HS-5 (cell line): ENCODE measurements around the gene MATN1.

Experiments
- DNase-seq: peaks from one replicate; pipeline ENCODE4 v3.0.0-alpha.2; 2012; ENCODE audit warnings: low read depth

Gene MATN1

DNA sequence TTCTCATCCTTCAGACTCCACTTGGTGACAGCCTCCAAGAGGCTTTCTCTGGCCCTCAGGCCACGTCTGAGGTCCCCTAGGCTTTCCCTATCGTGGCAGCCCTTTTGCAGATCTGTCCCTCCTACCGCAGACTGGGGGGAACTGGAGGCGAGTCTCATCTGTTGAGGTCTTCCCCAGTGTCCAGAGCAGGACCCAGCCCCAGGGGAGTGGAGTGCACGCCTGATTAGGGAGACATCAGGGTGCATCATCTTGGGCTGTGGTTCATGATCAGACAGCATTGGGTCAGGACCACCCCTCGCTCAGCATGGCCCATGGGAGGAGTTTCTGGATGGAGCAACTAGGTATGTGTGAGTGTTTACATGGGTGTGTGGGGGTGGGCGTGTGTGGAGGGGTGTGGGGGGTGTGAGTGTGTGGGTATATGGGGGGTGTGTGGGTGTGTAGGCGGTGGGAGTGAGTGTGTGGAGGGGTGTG, 8.5 kb upstream of the MATN1 start:
- no peak for DNase-seq

GRCh38 chr1:30731109-30731805, 7.9 kb upstream of the MATN1 start:
- no peak for DNase-seq

DNA sequence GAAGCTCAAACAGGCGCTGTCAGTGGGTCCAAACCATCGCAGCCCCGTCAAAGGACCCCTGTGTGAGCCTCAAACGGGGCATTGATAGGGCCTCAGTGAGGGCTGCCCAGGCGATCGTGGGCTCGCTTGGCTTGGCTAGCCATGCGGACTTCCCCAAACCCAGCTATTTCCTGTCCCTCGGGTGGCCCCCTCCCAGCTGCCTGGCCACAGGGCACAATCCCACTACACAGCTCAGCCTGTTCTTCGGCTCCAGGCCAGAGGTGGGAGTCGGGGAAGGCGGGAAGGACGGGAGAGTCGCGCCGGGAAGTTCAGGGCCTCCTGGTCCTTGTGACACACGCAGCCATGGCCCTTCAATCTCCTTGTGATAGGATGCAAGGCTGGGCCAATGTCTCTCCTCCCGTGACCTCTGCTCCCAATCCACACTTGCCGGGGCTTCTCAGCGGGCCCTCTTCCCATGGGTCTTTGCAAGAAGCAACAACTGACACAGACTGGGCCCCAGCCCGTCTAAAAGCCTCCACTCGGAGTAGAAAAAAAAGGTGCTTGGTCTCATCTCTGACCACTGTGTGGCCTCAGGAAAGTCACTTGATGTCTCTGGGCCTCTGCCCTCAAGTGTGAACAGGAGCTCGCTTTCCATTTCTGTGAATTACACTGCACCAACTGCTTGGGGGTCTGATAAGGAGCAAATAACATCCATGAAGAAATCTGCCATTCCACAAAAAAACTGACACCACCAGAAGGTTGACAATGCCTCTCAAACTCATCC, 7.1 kb upstream of the MATN1 start:
- no peak for DNase-seq

- no peak for DNase-seq
Observed at GRCh38 chr1:30729901-30730300, 6.5 kb upstream of the MATN1 start.

DNA sequence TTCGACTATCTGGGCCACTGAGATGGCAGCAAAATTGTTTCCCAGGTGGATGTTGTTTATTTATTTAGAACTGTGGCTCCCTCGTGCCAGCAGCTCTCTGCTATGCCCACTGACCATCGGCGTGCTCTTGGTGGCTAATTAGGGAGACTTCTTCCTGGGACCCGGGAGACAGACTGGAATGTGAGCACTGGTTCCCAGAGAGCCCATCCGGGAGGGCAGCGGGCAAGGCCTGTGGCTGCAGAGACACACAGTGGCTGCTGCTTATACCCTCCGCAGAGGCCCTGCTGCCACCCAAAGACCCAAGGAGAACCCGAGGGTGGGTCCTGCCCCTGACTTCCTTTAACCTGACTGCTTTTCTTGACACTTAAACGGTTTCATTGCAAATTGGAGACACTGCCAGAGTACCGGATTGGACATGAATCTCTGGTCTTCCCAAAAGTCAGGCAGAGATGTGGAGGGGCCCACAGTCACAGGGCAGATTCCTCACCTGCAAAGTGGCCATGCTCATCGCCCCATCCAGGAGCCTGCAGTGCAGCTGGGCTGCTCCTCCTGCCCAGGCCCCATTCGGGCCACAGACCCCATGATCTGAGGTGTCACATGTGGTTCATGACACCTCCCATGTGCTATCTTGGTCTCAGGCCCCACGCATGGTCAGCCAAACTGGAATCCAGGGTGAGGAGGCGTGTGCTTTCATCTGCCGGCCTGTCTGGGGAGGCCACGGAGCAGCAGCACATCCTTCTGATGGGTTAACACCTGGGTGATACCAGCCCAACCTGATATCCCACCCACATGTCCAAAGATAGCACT, 5.7 kb upstream of the MATN1 start:
- no peak for DNase-seq

DNA sequence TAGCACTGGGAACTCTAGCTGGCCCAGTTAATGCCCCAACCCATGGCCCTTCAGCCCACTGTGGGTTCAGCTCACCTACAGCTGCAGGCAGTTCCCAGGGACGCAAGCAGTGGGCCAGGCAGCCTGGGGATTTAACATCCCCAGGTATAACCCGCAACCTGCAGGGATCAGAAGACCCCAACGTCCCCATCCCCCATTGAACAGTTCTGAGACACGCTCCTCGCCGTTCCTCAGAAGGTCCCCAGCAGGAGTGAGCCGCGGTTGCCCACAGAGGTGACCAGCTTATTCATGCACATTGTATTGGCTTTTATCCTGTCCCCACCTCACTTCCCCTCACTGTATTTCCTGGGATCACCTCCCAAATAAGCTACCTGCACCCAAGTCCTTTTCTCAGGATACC, 5.0 kb upstream of the MATN1 start:
- DNase-seq = no peak

GRCh38 chr1:30727824-30728223, 4.4 kb upstream of the MATN1 start:
- DNase-seq = no peak

DNA sequence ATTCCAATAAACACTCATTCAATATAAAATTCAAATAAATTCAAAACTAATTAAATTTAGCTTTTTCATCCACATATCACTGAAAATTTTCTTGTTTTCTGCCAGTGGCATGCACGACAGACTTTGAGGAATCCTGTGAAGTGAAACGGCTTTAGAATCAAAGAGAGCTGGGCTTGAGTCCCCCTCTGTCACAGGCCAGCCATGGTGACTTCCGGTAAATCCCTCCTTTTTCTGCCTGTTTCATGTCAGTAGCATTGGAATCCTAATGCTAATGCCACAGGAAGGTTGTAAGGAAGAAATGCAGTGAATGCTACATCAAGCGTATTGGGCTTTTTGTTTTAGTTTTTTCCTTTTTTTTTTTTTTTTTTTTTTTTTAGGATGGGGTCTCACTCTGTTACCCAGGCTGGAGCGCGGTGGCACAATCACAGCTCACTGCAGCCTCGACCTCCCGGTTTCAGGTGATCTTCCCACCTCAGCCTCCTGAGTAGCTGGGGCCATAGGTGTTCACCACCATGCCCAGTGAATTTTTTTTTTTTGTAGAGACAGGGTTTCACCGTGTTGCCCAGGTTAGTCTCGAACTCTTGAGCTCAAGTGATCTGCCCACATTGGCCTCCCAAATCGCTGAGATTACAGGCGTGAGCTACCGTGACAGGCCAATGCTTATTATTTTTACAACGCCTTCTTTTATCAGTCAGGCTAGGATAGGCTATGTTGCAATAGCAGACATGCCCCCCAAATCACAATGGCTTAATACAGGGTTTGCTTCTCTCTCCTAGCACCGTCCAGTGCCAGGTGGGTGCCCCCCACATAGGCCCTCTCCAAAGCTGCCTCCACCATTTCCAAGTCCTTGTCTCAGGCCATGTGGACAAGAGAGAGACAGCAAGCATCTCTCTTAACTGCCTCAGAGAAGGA, 3.6 kb upstream of the MATN1 start:
- no peak for DNase-seq

- no peak for DNase-seq
Observed at GRCh38 chr1:30726236-30726635, 2.9 kb upstream of the MATN1 start.

- DNase-seq = no peak
Observed at GRCh38 chr1:30725450-30726095, 2.2 kb upstream of the MATN1 start.

DNA sequence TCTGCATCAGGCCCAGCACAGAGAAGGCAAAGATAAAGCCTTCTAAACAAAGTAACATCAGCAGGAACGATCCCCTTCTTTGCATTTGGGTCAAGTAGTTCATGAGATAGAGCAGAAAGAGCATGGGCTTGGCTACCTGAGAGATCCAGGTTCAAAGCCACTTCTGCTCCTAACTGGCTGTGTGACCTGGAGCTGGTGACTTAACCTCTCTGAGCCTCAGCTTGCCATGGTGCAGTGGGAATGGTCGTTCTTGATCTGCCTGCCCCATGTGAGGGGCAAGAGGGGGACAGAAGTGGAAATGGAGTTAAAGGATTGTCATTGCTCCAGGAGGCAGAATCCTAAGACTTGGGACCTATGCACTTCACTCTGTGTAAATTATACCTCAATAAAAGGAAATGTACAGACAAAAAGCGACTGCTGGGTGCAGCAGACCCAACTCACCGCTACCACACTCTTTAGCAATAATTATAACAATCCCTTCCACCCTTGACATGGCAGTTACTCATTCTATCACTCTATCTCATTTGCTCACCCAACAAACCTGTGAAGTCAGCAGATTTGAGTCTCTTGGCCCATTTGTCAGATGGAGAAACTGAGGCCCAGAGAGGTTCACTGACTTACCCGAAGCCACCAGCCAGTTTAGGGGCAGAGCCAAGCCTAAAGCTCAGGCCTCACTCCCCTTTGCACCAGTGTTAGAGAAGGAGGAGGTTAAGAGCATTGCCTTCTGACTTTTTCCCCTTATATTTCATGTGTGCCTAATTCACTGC, 1.5 kb upstream of the MATN1 start:
- DNase-seq = no peak

DNA sequence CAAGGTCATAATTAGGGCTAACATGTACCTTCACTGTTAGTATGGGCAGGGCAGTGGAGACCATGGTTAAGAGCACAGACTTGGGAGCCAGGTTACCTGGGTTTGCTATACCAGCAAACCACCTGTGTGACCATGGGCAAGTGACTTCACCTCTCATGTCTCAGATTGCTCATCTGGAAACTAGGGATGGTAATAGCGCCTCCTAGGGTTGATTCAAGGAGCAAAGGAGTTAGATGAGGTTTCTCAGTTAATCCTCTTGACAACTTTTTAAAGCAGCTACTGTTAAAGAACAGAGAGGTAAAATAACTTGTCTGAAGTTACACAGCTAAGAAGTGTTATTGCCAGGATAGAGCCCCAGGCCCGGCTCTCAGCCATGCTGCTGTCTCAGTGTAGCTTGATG, 790 bp upstream of the MATN1 start:
- DNase-seq = no peak

- DNase-seq = no peak
Observed at GRCh38 chr1:30721812-30722537, 1.4 kb downstream of the MATN1 start.

DNA sequence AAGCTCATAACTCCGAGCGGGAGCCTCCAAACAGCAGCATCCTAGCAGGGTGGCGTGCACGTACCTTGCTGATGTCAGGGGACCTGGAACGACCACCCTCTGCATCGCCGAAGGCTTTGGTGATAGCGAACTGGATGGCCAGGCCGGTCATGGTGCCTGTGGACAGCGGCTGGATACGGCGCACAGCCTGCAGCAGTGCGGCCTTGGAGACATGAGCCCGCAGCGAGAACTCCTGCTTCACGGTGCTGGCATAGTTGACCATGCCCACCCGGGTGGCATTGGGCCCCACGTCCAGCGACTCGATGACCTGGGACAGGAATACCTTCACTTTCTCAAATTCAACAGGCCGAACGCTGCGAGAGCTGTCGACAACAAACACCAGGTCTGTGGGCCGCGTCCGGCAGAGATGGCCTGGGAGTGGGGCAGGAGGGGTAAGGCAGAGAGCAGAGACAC, 2.0 kb downstream of the MATN1 start:
- no peak for DNase-seq

DNA sequence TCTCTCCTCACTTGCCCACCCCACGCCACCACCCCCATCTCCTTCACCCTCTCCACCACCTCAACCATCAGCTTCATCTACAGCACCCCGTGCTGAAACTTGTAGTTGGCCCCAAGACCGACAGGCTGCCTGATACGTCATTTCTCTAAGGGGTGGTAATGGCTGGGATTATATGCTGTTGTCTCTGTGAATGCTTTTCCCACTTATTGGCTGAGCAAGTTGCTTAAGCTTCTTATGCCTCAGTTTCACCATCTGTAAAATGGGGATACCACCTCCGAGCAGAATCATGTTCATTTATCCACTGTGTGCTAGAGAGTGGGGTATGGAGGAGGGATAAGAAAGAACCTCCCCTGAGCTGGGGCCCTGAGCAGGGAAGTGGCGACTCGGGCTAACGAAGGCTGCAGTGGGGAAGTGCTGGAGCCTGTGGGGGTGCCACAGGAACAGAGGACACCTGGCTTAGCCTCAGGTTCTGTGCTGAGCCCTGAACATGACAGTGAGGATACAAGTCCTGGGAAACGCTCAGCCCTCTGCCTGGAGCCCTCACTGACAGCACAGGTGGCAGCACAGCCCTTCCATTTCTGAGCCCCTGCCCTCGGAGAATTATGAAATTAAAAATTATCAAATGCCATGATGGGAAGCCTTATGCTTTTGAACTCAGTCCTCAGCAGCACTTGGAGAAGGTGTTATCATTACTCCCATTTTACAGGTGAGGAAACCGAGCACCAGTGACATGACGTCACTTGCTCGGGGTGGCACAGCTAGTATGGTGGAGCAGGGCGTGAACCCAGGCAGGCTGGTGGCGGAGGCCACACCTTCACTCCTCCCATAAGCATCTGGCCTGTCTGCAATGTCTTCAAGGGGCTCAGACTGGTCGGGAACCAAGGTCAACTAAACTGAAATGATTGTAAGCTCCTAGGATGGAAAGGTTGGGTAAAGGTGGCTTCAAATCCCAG, 2.8 kb downstream of the MATN1 start:
- DNase-seq = no peak

- DNase-seq = no peak
Observed at GRCh38 chr1:30719406-30720270, 3.7 kb downstream of the MATN1 start.

- peak; percentile 81 for DNase-seq
Observed at GRCh38 chr1:30718636-30719405, 4.6 kb downstream of the MATN1 start.
